H1 (cell line): Measurements from ENCODE around the gene CSNK1D.
A peak's percentile ranks its signal among the peaks of the same experiment; 100 is the strongest.

Experiments used
- CTCF ChIP-seq, 3 experiments: IDR thresholded peaks; 1 replicate in 2 of 3; 2 replicates in 1 of 3; pipeline versions ENCODE4 v1.5.1 to v1.6.1; 2011; ENCODE audit warnings: low read length in 3 of 3, mild to moderate bottlenecking in 3 of 3, inconsistent platforms in 2 of 3, low read depth in 1 of 3, moderate library complexity in 1 of 3; ENCODE audit not compliant: insufficient read depth in 1 of 3; ENCODE audit errors: control extremely low read depth in 1 of 3
- TAF1 ChIP-seq: IDR thresholded peaks from 2 replicates; pipeline ENCODE4 v1.6.1; 2011; ENCODE audit warnings: mild to moderate bottlenecking, low read depth, low read length

GRCh38 chr17:82300707-82301270 is 27.3 kb upstream of the CSNK1D start:
- TF ChIP-seq TAF1 (no peak), CTCF (IDR thresholded peaks at IDR 0.05; ENCODE audit: control extremely low read depth in 1 of 3, insufficient read depth in 1 of 3, low read depth in 1 of 3, low read length in 3 of 3) (peak; percentile 85 to 88 (median 86))
